HG03520 (cell line): ENCODE data around the gene POLR2H.

ENCODE experiments used
- ATAC-seq: cut with Tn5 transposase; IDR thresholded peaks from one replicate; pipeline ENCODE4 v1.9.1; 2021; ENCODE audit warnings: mild to moderate bottlenecking, moderate library complexity; ENCODE audit not compliant: unreplicated experiment

Gene POLR2H

GRCh38 chr3:184361532-184361931 lies at the start of gene POLR2H, which contains the start of gene CLCN2:
POLR2H (plus strand) TSS chr3:184361710; CDS start chr3:184363493, 1,783 bp downstream.
CLCN2 (minus strand) TSS chr3:184361605; CDS start chr3:184361479, 126 bp downstream.
- ATAC-seq: peak; percentile 28

DNA sequence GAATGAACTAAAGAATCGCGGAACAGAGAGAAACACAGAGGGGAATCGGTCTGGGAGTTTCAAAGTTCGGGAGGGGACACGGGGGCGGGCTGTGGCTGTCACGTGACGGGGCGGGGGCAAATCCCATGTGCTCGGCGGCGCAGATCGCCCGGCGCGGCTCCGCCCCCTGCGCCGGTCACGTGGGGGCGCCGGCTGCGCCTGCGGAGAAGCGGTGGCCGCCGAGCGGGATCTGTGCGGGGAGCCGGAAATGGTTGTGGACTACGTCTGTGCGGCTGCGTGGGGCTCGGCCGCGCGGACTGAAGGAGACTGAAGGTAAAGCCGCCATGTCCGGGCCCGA lies 47.2 kb upstream of the POLR2H start, which contains the start of gene EIF4G1:
TSS of gene EIF4G1 (plus strand) at position 244 of the 337 bp plus-strand sequence. CDS start 1,191 bp downstream, outside the sequence.
- peak; percentile 78 for ATAC-seq

GRCh38 chr3:184314700-184315542 lies 46.6 kb upstream of the POLR2H start:
- ATAC-seq: peak; percentile 36

DNA sequence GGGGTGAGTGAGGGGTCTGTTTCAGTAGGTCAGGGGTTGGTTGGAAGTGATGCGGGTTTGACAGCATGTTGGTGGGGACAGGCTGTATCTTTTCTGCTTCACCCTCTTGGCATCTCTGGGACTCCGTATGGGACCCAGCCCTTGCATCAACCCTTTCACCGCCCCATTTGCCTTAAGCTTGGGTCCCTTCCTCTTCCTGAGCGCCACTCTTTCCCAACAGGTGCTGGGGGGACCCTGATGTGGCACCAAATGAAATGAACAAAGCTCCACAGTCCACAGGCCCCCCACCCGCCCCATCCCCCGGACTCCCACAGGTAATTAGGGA lies 46.0 kb upstream of the POLR2H start:
- no peak for ATAC-seq

DNA sequence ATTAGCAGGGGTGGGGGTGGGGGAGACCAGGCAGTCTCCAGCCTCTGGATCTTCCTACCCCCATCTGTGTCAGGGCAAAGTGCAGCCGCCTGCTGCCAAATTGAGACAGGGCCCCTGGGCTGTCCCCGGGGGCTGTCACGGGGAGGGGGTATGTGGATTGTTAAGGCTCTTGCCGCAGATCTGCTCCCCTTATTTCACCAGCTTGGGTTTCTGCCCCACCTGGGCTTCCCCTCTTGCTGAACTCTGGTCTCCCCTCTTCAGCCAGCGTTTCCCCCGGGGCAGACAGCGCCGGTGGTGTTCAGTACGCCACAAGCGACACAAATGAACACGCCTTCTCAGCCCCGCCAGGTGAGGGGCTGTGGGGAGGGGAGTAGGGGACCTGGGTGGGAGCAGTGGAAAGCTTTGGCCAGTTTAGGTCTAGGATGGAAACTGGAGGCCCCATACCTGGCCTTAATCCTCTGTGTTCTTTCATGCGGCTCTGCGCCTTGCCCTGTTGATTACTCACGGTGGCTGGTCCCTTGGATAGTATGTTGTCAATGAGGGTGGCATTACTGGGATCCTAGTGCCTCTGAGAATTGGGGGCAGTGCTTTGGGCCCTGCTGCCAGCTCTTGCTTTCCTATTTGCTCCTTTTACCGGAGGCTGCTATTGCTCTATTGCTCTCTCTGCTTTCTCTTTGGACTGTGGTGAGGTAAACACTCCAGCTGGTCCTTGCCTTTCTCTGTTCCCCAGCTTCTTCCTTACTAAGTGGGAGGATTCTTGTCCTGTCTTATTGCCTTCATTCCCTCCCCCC lies 45.4 kb upstream of the POLR2H start:
- no peak for ATAC-seq

GRCh38 chr3:184316792-184317191 lies 44.7 kb upstream of the POLR2H start:
- no peak for ATAC-seq

DNA sequence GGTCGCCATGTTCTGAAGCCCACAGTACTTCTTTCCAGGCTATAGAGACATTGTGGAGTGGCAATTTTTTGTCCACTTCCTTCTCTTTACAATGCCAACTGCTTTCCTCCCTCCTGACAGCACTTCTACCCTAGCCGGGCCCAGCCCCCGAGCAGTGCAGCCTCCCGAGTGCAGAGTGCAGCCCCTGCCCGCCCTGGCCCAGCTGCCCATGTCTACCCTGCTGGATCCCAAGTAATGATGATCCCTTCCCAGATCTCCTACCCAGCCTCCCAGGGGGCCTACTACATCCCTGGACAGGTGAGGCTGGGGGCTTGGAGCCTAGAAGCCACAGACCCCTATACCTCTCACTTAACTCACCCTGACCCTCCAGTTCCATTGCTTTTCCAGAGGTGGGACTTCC lies 44.3 kb upstream of the POLR2H start:
- no peak for ATAC-seq

- no peak for ATAC-seq
These were observed 41.4 kb upstream of the POLR2H start for GRCh38 chr3:184320104-184320445.

DNA sequence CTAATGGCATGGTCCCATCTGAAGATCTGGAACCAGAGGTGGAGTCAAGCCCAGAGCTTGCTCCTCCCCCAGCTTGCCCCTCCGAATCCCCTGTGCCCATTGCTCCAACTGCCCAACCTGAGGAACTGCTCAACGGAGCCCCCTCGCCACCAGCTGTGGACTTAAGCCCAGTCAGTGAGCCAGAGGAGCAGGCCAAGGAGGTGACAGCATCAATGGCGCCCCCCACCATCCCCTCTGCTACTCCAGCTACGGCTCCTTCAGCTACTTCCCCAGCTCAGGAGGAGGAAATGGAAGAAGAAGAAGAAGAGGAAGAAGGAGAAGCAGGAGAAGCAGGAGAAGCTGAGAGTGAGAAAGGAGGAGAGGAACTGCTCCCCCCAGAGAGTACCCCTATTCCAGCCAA lies 39.8 kb upstream of the POLR2H start:
- ATAC-seq: no peak

DNA sequence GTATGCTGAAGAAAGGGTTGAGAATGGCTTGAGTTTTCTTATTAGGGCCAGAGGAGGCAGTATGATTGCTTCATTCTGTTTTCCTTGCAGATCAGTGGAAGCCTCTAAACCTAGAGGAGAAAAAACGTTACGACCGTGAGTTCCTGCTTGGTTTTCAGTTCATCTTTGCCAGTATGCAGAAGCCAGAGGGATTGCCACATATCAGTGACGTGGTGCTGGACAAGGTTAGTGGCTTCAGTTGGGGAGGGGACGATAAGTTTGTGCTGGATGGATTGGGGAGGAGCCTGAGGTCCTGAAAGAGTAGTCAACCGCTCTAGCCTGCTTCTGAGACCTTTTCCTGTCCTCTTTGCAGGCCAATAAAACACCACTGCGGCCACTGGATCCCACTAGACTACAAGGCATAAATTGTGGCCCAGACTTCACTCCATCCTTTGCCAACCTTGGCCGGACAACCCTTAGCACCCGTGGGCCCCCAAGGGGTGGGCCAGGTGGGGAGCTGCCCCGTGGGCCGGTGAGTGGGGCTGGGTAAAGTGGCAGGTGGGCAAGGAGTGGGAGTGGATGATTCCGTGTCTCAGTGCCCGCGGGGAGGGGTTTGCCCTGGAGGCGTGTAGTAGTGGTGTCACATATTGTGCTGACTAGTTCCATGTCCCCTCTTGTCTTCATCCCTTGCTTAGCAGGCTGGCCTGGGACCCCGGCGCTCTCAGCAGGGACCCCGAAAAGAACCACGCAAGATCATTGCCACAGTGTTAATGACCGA lies 38.6 kb upstream of the POLR2H start:
- no peak for ATAC-seq

- ATAC-seq: no peak
These were observed 37.8 kb upstream of the POLR2H start for GRCh38 chr3:184323696-184324095.

DNA sequence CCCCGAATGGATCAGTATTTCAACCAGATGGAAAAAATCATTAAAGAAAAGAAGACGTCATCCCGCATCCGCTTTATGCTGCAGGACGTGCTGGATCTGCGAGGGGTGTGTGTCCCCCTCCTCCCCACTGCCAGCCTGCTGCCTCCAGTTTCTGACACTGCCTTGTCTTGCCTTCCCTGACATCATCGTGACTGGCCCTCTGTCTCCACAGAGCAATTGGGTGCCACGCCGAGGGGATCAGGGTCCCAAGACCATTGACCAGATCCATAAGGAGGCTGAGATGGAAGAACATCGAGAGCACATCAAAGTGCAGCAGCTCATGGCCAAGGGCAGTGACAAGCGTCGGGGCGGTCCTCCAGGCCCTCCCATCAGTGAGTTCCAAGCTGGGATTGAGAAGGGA lies 36.2 kb upstream of the POLR2H start:
- ATAC-seq: no peak

- ATAC-seq: no peak
These were observed 35.7 kb upstream of the POLR2H start for GRCh38 chr3:184325715-184326369.

- ATAC-seq: no peak
These were observed 34.3 kb upstream of the POLR2H start for GRCh38 chr3:184327171-184327570.

DNA sequence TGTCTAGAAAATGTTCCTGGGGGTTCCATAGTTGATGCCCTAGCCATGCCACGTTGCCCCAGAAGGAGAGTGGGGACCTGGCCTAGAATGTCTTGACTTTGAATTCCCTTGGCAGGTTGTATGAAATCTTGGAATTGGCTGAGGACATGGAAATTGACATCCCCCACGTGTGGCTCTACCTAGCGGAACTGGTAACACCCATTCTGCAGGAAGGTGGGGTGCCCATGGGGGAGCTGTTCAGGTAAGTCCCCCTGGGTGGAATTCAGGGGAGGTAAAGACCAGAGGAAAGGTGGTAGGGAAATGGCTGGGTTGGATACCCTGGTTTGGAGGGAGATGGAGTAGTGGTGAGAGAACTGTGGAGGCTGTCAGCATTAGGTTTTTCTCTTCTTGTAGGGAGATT lies 33.0 kb upstream of the POLR2H start:
- no peak for ATAC-seq

DNA sequence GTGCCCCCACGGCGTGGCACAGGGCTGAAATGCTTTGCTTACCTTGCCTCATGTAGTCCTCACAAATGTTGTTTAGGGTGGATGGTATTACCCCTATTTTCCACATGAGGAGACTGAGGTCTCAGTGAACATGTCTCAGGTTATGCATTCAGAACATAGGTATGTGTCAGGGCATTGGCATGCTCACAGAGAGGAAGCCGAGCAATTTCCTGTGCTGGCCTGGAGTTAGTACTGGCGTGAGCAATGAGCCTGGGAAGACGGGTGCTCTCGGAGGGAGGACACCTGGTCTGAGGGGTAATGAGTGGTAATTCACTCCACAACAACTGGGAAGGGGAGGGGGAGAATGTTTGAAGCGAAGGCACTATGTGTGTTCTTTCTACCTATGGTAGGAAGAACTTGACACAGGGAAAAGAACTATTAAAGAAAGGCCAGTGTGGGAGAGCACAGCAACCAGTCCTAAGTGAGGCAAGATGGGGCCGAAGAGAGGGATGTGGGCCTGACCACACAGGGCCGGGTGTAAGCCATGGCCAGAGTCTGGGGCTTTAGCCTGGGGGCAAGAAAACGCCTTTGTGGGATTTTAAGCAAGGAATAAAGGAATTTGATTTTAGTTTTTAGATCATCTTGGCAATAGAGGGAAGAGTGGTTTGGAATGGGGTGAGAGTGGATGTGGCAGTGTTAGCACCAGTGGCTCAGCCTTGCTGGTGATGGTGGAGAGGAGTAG lies 29.0 kb upstream of the POLR2H start:
- no peak for ATAC-seq

DNA sequence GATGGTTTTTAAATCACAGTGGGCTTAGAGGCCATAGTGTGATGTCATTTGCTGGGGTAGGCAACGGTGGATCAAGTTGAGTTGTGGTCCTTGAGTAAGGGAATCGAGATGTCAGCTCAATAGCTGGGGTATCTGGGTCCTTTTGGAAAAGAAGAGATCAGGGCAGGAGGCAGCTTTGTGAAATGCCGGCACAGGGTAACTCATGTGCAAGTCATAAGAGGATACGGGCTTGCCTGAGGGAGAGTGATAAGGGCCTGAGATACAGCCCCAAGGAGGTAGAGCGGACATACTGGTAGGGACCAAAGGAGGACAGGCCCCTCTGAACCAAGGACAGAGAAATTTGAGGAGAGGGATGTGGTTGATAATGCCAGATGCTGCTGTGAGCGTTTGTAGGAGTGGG lies 28.3 kb upstream of the POLR2H start:
- no peak for ATAC-seq

DNA sequence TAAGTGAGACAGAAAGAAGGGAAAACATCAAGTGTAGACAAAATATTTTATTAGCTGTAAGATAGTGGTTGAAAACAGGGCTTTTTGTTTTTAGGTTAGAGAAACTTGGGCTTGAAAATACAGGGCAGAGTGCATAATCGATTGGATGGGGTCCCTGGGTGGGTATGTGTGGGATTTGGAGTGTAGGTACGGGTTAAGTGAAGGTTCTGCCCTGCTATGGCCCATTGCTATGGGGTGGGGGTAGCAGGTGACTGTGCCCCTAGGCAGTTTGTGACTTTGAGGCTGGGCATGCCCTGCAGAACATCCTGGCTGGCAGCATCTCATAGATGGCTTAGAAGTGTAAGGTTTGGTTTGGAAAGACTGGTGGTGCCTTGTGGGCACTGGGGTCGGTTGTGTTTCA lies 27.8 kb upstream of the POLR2H start:
- no peak for ATAC-seq

DNA sequence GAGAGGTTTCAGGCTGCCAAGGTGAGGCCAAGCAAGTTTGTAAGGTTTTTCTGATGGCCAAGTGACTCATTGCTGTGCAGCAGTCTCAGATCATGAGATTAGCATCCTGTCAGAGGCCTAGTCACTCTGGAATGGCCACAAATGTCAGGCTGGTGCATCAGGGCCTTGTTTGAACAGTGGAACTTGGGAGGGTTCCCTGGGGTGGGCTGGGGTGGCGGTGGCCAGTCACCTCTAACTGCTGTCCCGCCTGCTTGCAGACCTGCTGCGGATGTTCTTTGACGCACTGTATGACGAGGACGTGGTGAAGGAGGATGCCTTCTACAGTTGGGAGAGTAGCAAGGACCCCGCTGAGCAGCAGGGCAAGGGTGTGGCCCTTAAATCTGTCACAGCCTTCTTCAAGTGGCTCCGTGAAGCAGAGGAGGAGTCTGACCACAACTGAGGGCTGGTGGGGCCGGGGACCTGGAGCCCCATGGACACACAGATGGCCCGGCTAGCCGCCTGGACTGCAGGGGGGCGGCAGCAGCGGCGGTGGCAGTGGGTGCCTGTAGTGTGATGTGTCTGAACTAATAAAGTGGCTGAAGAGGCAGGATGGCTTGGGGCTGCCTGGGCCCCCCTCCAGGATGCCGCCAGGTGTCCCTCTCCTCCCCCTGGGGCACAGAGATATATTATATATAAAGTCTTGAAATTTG lies 26.9 kb upstream of the POLR2H start:
- no peak for ATAC-seq

DNA sequence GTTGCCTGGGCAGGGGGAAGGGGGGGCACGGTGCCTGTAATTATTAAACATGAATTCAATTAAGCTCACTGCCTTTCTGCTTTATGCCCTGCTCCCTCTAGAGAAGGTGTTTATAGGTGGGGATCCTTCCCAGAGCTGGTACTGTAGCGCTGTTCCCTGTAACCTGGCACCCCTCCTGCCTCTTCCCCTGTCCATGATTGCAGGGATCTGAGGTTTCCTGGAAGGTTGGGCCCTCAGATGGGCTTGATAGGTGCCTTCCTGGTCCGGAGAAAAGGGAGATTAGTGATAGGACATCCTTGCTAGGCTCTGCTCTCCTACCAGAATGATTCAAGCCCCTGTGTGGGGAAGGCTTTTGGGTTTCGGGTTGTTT lies 26.2 kb upstream of the POLR2H start:
- ATAC-seq: no peak
